NCI-H2171 (cell line): Measurements from ENCODE around the gene KANSL3.
"Not testable (repeated sequence)": the region's sequence is repeated elsewhere in the genome, so short reads cannot be mapped to it uniquely, and the experiment has no call there.

Experiments
- DNase-seq: peaks from one replicate; lab custom pipeline; 2025; lab: John Stamatoyannopoulos, UW

Gene KANSL3

GRCh38 chr2:96557421-96557820 lies 80.7 kb downstream of the KANSL3 start:
- DNase-seq: not testable (repeated sequence)

DNA sequence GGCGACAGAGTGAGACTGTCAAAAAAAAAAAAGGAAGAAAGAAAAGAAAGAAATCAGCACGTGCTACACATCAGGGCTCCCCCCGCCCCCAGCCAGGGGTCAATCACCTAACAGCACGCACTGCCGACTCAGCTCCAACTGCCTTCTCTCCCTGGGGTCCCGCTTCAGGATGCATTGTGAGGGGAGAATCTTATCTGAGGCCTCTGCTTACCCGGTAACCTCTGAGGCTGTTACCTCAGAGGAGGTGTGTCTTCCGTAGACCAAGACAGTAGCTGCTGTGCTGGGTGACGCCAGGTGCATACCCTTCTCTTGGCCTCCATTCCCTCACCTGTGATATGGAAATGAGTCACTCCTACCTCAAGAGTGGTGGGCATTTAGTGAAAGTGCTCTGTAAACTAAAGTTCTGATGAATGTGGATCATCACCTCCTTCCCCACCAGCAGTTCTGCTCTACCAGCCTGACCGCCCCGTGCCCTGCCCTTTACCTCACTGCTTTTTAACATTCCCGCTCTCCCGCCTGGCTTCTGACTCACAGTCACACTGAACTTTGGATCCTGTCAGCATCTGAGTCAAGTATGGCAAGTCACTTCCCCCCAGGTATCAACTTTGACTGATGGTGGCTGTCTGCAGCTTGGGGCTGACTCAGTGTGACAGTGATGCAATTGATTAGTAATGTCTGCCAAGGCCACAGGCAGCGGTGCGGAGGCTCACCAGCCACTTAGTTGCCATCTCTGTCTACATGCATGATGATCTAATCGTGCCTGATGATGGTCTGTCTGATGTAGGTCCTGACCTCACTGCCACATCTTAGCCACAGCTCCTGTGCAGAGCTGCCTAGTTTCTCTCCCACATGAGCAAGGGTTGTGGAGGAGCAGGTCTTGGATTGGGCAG lies 81.4 kb downstream of the KANSL3 start:
- no peak for DNase-seq

DNA sequence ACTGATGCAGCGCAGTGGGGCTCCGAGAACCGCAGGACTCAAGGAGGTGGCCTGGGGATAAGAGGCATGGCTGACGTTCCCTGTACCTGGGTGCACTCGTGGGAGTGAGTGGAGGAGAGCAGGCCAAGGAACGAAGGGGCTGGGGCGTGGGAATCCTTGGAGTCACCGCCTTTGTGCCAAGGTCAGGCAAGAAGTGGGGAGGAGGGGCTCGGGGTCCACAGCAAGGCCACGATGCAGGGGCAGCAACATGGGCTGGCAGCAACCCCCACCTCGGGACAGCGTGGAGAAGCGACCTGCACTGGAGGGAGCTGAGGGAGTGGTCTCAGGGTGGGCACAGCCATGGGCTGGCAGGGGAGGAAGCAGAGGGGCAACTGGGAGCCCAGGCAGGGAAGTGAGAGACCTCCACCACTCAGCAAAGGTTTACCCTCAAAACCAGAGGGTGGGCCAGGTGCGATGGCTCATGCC lies 82.9 kb downstream of the KANSL3 start:
- DNase-seq: no peak

- DNase-seq: peak; percentile 21
Measured at GRCh38 chr2:96554293-96555145, 83.6 kb downstream of the KANSL3 start.

GRCh38 chr2:96553957-96554292 lies 84.2 kb downstream of the KANSL3 start:
- DNase-seq: not testable (repeated sequence)

- DNase-seq: no peak
Measured at GRCh38 chr2:96553176-96553956, 84.7 kb downstream of the KANSL3 start.

- DNase-seq: no peak
Measured at GRCh38 chr2:96552315-96553175, 85.6 kb downstream of the KANSL3 start.

DNA sequence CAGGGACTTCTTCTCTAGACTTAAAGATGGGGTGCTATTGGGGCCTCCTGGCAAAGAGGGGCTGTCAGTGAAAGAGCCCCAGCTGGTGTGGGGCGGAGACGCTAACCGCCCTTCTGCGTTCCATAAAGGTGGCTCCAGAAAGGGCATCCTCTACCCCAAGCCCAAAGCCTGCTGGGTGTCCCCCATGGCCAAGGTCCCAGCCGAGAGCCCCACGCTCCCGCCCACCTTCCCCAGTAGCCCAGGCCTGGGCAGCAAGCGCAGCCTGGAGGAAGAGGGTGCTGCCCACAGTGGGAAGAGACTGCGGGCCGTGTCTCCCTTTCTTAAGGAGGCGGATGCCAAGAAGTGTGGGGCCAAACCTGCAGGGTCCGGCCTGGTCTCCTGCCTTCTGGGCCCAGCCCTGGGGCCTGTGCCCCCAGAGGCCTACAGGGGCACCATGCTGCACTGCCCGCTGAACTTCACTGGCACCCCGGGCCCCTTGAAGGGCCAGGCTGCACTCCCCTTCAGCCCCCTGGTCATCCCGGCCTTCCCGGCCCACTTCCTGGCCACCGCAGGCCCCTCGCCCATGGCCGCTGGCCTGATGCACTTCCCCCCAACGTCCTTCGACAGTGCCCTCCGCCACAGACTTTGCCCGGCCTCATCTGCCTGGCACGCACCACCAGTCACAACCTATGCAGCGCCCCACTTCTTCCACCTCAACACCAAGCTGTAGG lies 86.4 kb downstream of the KANSL3 start:
- no peak for DNase-seq

GRCh38 chr2:96550787-96551604 lies 87.1 kb downstream of the KANSL3 start:
- DNase-seq: no peak

- no peak for DNase-seq
Measured at GRCh38 chr2:96549967-96550786, 87.9 kb downstream of the KANSL3 start.

GRCh38 chr2:96549466-96549785 lies 88.7 kb downstream of the KANSL3 start:
- DNase-seq: no peak

- no peak for DNase-seq
Measured at GRCh38 chr2:96548558-96549465, 89.3 kb downstream of the KANSL3 start.

DNA sequence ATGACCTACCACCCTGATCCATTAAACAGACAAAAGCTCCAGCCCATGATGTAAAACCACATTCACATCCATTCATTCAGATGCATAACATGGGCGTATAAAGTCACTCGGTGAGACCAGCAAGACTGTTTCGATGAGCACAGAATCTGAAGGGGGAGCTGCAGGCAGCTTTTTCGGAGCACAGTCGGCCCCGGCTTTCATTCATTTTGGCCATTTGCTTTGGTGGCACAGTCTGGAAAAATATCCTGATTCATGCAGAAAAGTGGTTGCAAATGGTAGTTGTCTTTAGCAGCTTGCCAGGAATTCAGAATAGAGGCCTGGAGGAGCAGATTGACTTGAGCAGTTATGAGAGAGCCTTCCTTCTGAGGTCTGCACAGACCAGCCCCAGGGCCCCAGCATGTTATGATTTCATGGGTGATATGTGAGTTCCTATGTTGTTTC lies 90.4 kb downstream of the KANSL3 start:
- DNase-seq: no peak

- DNase-seq: no peak
Measured at GRCh38 chr2:96547203-96547641, 90.9 kb downstream of the KANSL3 start.

- DNase-seq: no peak
Measured at GRCh38 chr2:96546797-96547196, 91.3 kb downstream of the KANSL3 start.

DNA sequence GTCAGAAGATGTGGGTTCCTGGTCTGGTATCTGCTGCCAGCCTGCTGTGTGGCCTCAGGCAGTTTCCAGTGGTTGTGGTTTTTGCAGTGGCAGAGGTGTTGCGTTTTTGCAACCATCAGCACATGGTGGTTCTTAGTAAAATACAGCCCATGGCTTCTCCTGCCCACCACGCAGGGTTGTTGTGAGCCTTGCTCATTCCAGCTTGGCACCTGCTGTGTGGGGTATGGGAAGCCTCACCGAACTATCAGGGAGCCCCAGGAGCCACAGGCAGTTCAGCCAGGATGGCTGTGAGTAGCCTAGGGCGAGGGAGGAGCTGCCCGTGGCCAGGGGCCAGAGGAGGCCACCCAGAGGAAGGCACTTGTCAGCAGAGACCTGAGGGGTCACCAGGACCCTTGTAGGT lies 91.8 kb downstream of the KANSL3 start:
- DNase-seq: no peak
